Esophagus squamous epithelium (tissue), 5 donors: ENCODE measurements around the gene PSMD2. TPM values are rescaled to one million over a fixed set of nuclear protein-coding genes. Genes with fewer than 3 reads are reported as not detected.

Experiments used
- DNase-seq: peaks from one replicate; lab custom pipeline; 2025; lab: John Stamatoyannopoulos, UW
- H3K27ac ChIP-seq, 4 donors: fragments of 200-600 bp; sonication (generic); one replicate each; pipeline ENCODE4 v1.5.1; 2016 to 2019; ENCODE audit warnings: mild to moderate bottlenecking in 1 of 4
- H3K27me3 ChIP-seq, 4 donors: fragments of 200-600 bp; sonication (generic); 1 replicate in 3 of 4; 2 replicates in 1 of 4; pipeline versions ENCODE4 v1.5.1 to v1.6.0; 2017 to 2021; ENCODE audit warnings: antibody characterized with exemption in 1 of 4
- H3K36me3 ChIP-seq, 3 donors: fragments of 200-600 bp; sonication (generic); one replicate each; pipeline ENCODE4 v1.5.1; 2016 to 2019
- H3K4me1 ChIP-seq, 3 donors: fragments of 200-600 bp; sonication (generic); one replicate each; pipeline ENCODE4 v1.5.1; 2017 to 2019
- H3K4me3 ChIP-seq, 4 donors: fragments of 200-600 bp; sonication (generic); 1 replicate in 3 of 4; 2 replicates in 1 of 4; pipeline ENCODE4 v1.5.1; 2016 to 2019; ENCODE audit warnings: mild to moderate bottlenecking in 2 of 4, moderate library complexity in 1 of 4
- H3K9me3 ChIP-seq, 3 donors: fragments of 200-600 bp; sonication (generic); one replicate each; pipeline ENCODE4 v1.5.1; 2016 to 2019
- CTCF ChIP-seq, 6 experiments: fragments of 450-650 bp in 4 of 6; fragments of 200-600 bp in 2 of 6; sonication (generic) in 2 of 6; IDR thresholded peaks; one replicate each; pipeline ENCODE4 v1.5.1; 2016 to 2019; ENCODE audit warnings: antibody characterized with exemption in 6 of 6, mild to moderate bottlenecking in 4 of 6, moderate library complexity in 4 of 6
- POLR2A ChIP-seq, 4 donors: fragments of 450-650 bp; IDR thresholded peaks; one replicate each; pipeline ENCODE4 v1.6.1; 2017; ENCODE audit warnings: antibody characterized with exemption in 4 of 4, mild to moderate bottlenecking in 4 of 4, moderate library complexity in 3 of 4
- WGBS, 2 donors: methylation state at CpG; one replicate each; pipeline ENCODE4 v1.1.5; 2018; 5-methylcytosine and 5-hydroxymethylcytosine counted together
- intact Hi-C: fragments of 100-400 bp; cut with DNase I; formaldehyde crosslinking; loops from one replicate; pipeline ENCODE4 v1.15.0; 2022
- total RNA-seq, 4 donors: library from RNA; depleted of rRNA; stranded (reverse); fragments of >200 nt; gene quantifications; one replicate each; pipeline ENCODE4 v1.1.0, GENCODE V29; 2016
- donor health status: DM: yes; HTN: yes; CAD: no.

PSMD2 gene
- total RNA-seq, 4 donors from 2014 or later: 209 to 362 (median 235) TPM

GRCh38 chr3:184272269-184272668 is 26.8 kb upstream of the PSMD2 start:
- 47% methylated on average over 1 of the region's 1 CpG for WGBS, 2 donors
- H3K4me3 ChIP-seq: no peak overlapping the region
- H3K27me3 ChIP-seq: peaks cover 0 to 78% (median 8%) of the 10 kb centered on the region in 4 donors

GRCh38 chr3:184275381-184275701 is 23.7 kb upstream of the PSMD2 start:
- peaks cover 0 to 67% (median 8%) of the 10 kb centered on the region in 4 donors for H3K27me3 ChIP-seq
- DNase-seq: no peak
- intact Hi-C loops: no loop called here

More at GRCh38 chr3:184272269-184272668, 26.8 kb upstream of the PSMD2 start:
- Histone ChIP-seq H3K27ac (no peak overlapping the region), H3K36me3 (no peaks in the 10 kb centered on the region), H3K4me1 (peaks cover 0 to 10% (median 0%) of the 10 kb centered on the region in 3 donors), H3K9me3 (no peaks in the 10 kb centered on the region)
- no peak for TF ChIP-seq POLR2A (IDR thresholded peaks at IDR 0.05)
- no peak for TF ChIP-seq CTCF (IDR thresholded peaks at IDR 0.05)
- intact Hi-C loops: no loop called here
- no peak for DNase-seq

GRCh38 chr3:184275961-184276910 is 22.8 kb upstream of the PSMD2 start, which contains the start of gene ECE2:
TSS of gene ECE2 (plus strand) at chr3:184276022. CDS start at chr3:184276154, 132 bp downstream.
- DNase-seq: no peak
- Histone ChIP-seq H3K4me1 (peaks cover 0 to 10% (median 0%) of the 10 kb centered on the region in 3 donors), H3K36me3 (no peaks in the 10 kb centered on the region), H3K9me3 (no peaks in the 10 kb centered on the region), H3K4me3 (peak within 1 kb of the TSS in 2 of 4 donors; percentile 27 to 48), H3K27ac (no peak within 1 kb of the TSS), H3K27me3 (peaks cover 0 to 58% (median 8%) of the 10 kb centered on the region in 4 donors)
- 12 to 25% methylated on average over 13 to 16 of the region's 65 CpGs for WGBS, 2 donors
- TF ChIP-seq POLR2A (IDR thresholded peaks at IDR 0.05) (no peak), CTCF (IDR thresholded peaks at IDR 0.05) (no peak)
- intact Hi-C loops: no loop called here

More at GRCh38 chr3:184275381-184275701, 23.7 kb upstream of the PSMD2 start:
- WGBS, 2 donors: 51 to 75% methylated on average over 5 to 12 of the region's 12 CpGs
- Histone ChIP-seq H3K27ac (no peak overlapping the region), H3K9me3 (no peaks in the 10 kb centered on the region), H3K4me1 (peaks cover 0 to 10% (median 0%) of the 10 kb centered on the region in 3 donors), H3K36me3 (no peaks in the 10 kb centered on the region), H3K4me3 (no peak overlapping the region)
- TF ChIP-seq CTCF (IDR thresholded peaks at IDR 0.05): no peak
- TF ChIP-seq POLR2A (IDR thresholded peaks at IDR 0.05): no peak

GRCh38 chr3:184277366-184277765 is 21.7 kb upstream of the PSMD2 start:
- intact Hi-C loops: no loop called here
- TF ChIP-seq POLR2A (IDR thresholded peaks at IDR 0.05) (no peak), CTCF (IDR thresholded peaks at IDR 0.05) (no peak)
- no peaks in the 10 kb centered on the region for H3K9me3 ChIP-seq
- DNase-seq: no peak
- no peaks in the 10 kb centered on the region for H3K36me3 ChIP-seq
- peaks cover 0 to 10% (median 0%) of the 10 kb centered on the region in 3 donors for H3K4me1 ChIP-seq
- H3K27ac ChIP-seq: no peak overlapping the region
- no peak overlapping the region for H3K4me3 ChIP-seq
- 59 to 95% methylated on average over 2 to 4 of the region's 6 CpGs for WGBS, 2 donors
- H3K27me3 ChIP-seq: peaks cover 0 to 55% (median 8%) of the 10 kb centered on the region in 4 donors

- Histone ChIP-seq H3K4me1 (no peaks in the 10 kb centered on the region), H3K36me3 (no peaks in the 10 kb centered on the region), H3K27ac (no peak overlapping the region), H3K9me3 (no peaks in the 10 kb centered on the region), H3K4me3 (no peak overlapping the region), H3K27me3 (peaks cover 0 to 15% (median 0%) of the 10 kb centered on the region in 4 donors)
- WGBS, 2 donors: 80 to 85% methylated on average over 2 of the region's 4 CpGs
- no peak for TF ChIP-seq POLR2A (IDR thresholded peaks at IDR 0.05)
- intact Hi-C loops: loop anchor here (10.0 kb wide), 1 partner anchor 388 kb away; no protein-coding TSS in a partner anchor
- no peak for DNase-seq
These were observed 16.1 kb upstream of the PSMD2 start for GRCh38 chr3:184282941-184283340.
